HepG2 (cell line): Measurements from ENCODE around the gene TIMM23. TPM values are rescaled to one million over a fixed set of nuclear protein-coding genes. Genes with fewer than 3 reads are reported as not detected.

Source experiments
- AGO1 ChIP-seq: fragments of 200-400 bp; formaldehyde crosslinking; IDR thresholded peaks from 2 replicates; pipeline ENCODE4 v1.6.1; 2017; ENCODE audit warnings: mild to moderate bottlenecking, low read depth, low read length, moderate library complexity; ENCODE audit not compliant: poor library complexity, severe bottlenecking
- CCAR2 ChIP-seq: fragments of 200-400 bp; formaldehyde crosslinking; optimal IDR thresholded peaks from 2 replicates; pipeline ENCODE3; 2018; ENCODE audit warnings: low read depth, mild to moderate bottlenecking, low read length, moderate library complexity
- HMGXB3 ChIP-seq: sonication (generic); formaldehyde crosslinking; IDR thresholded peaks from 2 replicates; pipeline ENCODE4 v1.4.0; 2020; ENCODE audit warnings: missing genetic modification reagents, borderline replicate concordance
- MED1 ChIP-seq: sonication (generic); formaldehyde crosslinking; IDR thresholded peaks from 2 replicates; pipeline ENCODE4 v1.4.0; 2020; ENCODE audit warnings: missing genetic modification reagents
- MIER2 ChIP-seq: IDR thresholded peaks from 2 replicates; pipeline ENCODE4 v1.6.1; 2016; ENCODE audit warnings: missing biosample characterization, missing genetic modification reagents
- PREB ChIP-seq: sonication (generic); formaldehyde crosslinking; IDR thresholded peaks from 2 replicates; pipeline ENCODE4 v1.4.0; 2020; ENCODE audit warnings: missing genetic modification reagents
- RXRB ChIP-seq: IDR thresholded peaks from 2 replicates; pipeline ENCODE4 v1.6.1; 2016; ENCODE audit warnings: borderline replicate concordance, missing genetic modification reagents, missing compliant biosample characterization
- TOE1 ChIP-seq: sonication (generic); formaldehyde crosslinking; IDR thresholded peaks from 2 replicates; pipeline ENCODE4 v1.4.0; 2020; ENCODE audit warnings: mild to moderate bottlenecking, missing genetic modification reagents
- ZBED4 ChIP-seq: sonication (generic); formaldehyde crosslinking; IDR thresholded peaks from 2 replicates; pipeline ENCODE4 v1.4.0; 2020; ENCODE audit warnings: missing genetic modification reagents, borderline replicate concordance
- ZHX1 ChIP-seq: sonication (generic); formaldehyde crosslinking; IDR thresholded peaks from 2 replicates; pipeline ENCODE4 v1.8.1; 2022; ENCODE audit warnings: low read depth, mild to moderate bottlenecking, missing genetic modification reagents
- ZNF550 ChIP-seq: sonication (generic); formaldehyde crosslinking; IDR thresholded peaks from 2 replicates; pipeline ENCODE4 v1.4.0; 2020; ENCODE audit warnings: mild to moderate bottlenecking, missing genetic modification reagents, borderline replicate concordance
- ZNF746 ChIP-seq: sonication (generic); formaldehyde crosslinking; IDR thresholded peaks from 2 replicates; pipeline ENCODE4 v1.8.0; 2022; ENCODE audit warnings: mild to moderate bottlenecking, missing genetic modification reagents
- ZNF768 ChIP-seq: sonication (generic); formaldehyde crosslinking; IDR thresholded peaks from 2 replicates; pipeline ENCODE4 v1.4.0; 2020; ENCODE audit warnings: missing genetic modification reagents
- polyA plus RNA-seq, 8 experiments: library from polyadenylated mRNA; depleted of rRNA in 3 of 8; stranded (reverse) in 7 of 8; unstranded in 1 of 8; fragments of >200 nt; fragmentation: Illumina TruSeq in 4 of 8; extraction: Trizol in 4 of 8; gene quantifications; 2 replicates each; pipeline versions ENCODE4 v1.2.1 to v1.2.3, GENCODE V29; 2011 to 2016; ENCODE audit warnings: low read depth in 4 of 8, missing spikeins in 1 of 8, mixed read lengths in 1 of 8; ENCODE audit not compliant: insufficient read depth in 1 of 8
- total RNA-seq, 5 experiments: library from RNA; depleted of rRNA; stranded (reverse); fragments of >200 nt; fragmentation: Illumina TruSeq; extraction: Trizol; gene quantifications; 2 replicates each; pipeline ENCODE4 v1.2.3, GENCODE V29; 2016; ENCODE audit warnings: low read depth in 1 of 5

Gene TIMM23
- total and polyA plus RNA-seq, 2 of the 13 experiments (the other 11 are each of a cell fraction or from before 2014, with no cell fraction given) = 80.2 to 98.6 TPM

GRCh38 chr10:46052057-46052790 lies 79.9 kb downstream of the TIMM23 start (continued):
- no peak; the same call in 1 of the 2 replicates for TF ChIP-seq HMGXB3 (CRISPR knock-in tag)
- TF ChIP-seq ZNF550 = no peak
- TF ChIP-seq CCAR2 = no peak
- no peak for TF ChIP-seq ZHX1
- no peak for TF ChIP-seq ZNF768 (CRISPR knock-in tag)
- TF ChIP-seq TOE1 = no peak; the same call in 1 of the 2 replicates
- no peak for TF ChIP-seq AGO1
- TF ChIP-seq ZNF746 (CRISPR knock-in tag) = peak; percentile 90
- TF ChIP-seq RXRB (CRISPR knock-in tag) = peak; percentile 93
- TF ChIP-seq MIER2 = no peak
- TF ChIP-seq MED1 (CRISPR knock-in tag) = peak; percentile 98
- TF ChIP-seq PREB (CRISPR knock-in tag) = no peak
- TF ChIP-seq ZBED4 (CRISPR knock-in tag) = peak; percentile 83
